Measurements from ENCODE around the gene NDST3.

DNA sequence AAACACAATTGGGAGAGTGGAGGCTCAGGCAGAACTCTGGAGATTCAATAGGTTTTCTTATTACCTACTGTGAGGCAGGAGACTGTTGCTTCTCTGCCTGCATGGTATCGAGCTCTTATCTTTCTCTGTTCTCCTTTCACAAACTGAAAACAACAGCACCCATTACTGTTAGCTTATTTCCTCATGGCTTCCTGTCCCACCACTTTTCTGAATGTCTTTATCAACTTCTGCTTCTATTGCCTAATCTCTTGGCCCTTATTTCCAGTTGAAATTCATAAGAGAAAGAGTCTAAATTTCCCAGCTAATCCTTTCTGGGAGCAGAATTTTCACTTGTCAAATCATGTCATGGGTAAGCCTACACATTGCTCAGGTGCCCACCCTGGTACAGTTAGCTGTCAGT, 46.8 kb upstream of the NDST3 start:
- TF ChIP-seq POLR2AphosphoS5 (IDR thresholded peaks at IDR 0.05) (no peak), EP300 (IDR thresholded peaks at IDR 0.05) (no peak), POLR2A (IDR thresholded peaks at IDR 0.05) (no peak)
- TF ChIP-seq, protein P1, sequence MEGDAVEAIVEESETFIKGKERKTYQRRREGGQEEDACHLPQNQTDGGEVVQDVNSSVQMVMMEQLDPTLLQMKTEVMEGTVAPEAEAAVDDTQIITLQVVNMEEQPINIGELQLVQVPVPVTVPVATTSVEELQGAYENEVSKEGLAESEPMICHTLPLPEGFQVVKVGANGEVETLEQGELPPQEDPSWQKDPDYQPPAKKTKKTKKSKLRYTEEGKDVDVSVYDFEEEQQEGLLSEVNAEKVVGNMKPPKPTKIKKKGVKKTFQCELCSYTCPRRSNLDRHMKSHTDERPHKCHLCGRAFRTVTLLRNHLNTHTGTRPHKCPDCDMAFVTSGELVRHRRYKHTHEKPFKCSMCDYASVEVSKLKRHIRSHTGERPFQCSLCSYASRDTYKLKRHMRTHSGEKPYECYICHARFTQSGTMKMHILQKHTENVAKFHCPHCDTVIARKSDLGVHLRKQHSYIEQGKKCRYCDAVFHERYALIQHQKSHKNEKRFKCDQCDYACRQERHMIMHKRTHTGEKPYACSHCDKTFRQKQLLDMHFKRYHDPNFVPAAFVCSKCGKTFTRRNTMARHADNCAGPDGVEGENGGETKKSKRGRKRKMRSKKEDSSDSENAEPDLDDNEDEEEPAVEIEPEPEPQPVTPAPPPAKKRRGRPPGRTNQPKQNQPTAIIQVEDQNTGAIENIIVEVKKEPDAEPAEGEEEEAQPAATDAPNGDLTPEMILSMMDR (IDR thresholded peaks at IDR 0.05), result no peak
